ENCODE results near the gene XYLB. TPM values are rescaled to one million over a fixed set of nuclear protein-coding genes. Genes with fewer than 3 reads are reported as not detected.

XYLB gene
- total RNA-seq, 1 experiment from 2014 or later: 6.6 TPM

DNA sequence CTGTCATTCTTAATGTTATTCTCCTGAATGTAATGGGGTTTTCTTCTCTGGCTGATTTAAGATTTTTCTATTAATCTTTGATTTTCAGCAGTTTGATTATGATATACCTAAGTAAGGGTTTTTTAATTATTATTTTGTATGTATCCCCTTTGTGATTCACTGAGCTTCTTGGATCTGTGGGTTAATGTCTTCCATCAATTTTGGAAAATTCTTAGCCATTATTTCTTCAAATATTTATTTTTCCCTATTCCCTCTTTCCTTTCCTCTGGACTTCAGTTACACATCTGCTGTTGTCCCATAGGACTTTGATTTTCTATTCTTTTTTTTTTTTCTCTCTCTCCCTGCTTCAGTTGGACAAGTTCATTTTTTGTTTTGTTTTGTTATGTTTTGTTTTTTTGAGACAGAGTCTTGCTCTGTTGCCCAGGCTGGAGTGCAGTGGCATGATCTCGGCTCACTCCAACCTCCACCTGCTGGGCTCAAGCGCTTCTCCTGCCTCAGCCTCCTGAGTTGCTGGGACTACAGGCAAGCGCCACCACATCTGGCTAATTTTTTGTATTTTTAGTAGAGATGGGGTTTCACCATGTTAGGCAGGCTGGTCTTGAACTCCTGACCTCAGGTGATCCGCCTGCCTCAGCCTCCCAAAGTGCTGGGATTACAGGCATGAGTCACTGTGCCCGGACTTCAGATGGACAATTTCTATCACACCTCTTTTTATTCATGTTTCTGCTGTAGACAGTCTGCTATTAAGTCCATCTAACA lies 40.6 kb downstream of the XYLB start:
- in situ Hi-C loops (cut with HindIII; ENCODE audit: low pct_unique_long_range_greater_than_20kb, low sequenced_read_pairs) (no loop called here), intact Hi-C loops (cut with micrococcal nuclease; ENCODE audit: unreplicated experiment) (no loop called here)
- no TSS peak for BruUV-seq (replicated peaks)
- no peaks in the 10 kb centered on the region for H3K4me1 ChIP-seq (ENCODE audit: control insufficient read depth, insufficient read depth, low read length)
- H3K9me3 ChIP-seq (ENCODE audit: control insufficient read depth, insufficient read depth, low read depth, low read length): peaks cover 8% of the 10 kb centered on the region
- H3K4me3 ChIP-seq (ENCODE audit: low read depth in 2 of 2, low read length in 2 of 2): no peak overlapping the region
- H3K27ac ChIP-seq (ENCODE audit: low read length): no peak overlapping the region
- ChIA-PET CTCF (no interaction called here), POLR2A (no interaction called here)
- H3K27me3 ChIP-seq (ENCODE audit: control insufficient read depth, insufficient read depth, low read length): no peaks in the 10 kb centered on the region
- no peak for ATAC-seq
- TF ChIP-seq, protein P1, sequence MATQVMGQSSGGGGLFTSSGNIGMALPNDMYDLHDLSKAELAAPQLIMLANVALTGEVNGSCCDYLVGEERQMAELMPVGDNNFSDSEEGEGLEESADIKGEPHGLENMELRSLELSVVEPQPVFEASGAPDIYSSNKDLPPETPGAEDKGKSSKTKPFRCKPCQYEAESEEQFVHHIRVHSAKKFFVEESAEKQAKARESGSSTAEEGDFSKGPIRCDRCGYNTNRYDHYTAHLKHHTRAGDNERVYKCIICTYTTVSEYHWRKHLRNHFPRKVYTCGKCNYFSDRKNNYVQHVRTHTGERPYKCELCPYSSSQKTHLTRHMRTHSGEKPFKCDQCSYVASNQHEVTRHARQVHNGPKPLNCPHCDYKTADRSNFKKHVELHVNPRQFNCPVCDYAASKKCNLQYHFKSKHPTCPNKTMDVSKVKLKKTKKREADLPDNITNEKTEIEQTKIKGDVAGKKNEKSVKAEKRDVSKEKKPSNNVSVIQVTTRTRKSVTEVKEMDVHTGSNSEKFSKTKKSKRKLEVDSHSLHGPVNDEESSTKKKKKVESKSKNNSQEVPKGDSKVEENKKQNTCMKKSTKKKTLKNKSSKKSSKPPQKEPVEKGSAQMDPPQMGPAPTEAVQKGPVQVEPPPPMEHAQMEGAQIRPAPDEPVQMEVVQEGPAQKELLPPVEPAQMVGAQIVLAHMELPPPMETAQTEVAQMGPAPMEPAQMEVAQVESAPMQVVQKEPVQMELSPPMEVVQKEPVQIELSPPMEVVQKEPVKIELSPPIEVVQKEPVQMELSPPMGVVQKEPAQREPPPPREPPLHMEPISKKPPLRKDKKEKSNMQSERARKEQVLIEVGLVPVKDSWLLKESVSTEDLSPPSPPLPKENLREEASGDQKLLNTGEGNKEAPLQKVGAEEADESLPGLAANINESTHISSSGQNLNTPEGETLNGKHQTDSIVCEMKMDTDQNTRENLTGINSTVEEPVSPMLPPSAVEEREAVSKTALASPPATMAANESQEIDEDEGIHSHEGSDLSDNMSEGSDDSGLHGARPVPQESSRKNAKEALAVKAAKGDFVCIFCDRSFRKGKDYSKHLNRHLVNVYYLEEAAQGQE (IDR thresholded peaks at IDR 0.05; ENCODE audit: insufficient read depth in 1 of 2, low read depth in 2 of 2, low read length in 1 of 2): no peak
- TF ChIP-seq TCF7L2 (IDR thresholded peaks at IDR 0.05; ENCODE audit: low read depth, low read length) (no peak), POLR2AphosphoS5 (IDR thresholded peaks at IDR 0.05; ENCODE audit: low read depth, low read length) (no peak), SIN3A (IDR thresholded peaks at IDR 0.05; ENCODE audit: borderline replicate concordance, insufficient read depth, low read depth, low read length) (no peak)
- TF ChIP-seq, protein P2, sequence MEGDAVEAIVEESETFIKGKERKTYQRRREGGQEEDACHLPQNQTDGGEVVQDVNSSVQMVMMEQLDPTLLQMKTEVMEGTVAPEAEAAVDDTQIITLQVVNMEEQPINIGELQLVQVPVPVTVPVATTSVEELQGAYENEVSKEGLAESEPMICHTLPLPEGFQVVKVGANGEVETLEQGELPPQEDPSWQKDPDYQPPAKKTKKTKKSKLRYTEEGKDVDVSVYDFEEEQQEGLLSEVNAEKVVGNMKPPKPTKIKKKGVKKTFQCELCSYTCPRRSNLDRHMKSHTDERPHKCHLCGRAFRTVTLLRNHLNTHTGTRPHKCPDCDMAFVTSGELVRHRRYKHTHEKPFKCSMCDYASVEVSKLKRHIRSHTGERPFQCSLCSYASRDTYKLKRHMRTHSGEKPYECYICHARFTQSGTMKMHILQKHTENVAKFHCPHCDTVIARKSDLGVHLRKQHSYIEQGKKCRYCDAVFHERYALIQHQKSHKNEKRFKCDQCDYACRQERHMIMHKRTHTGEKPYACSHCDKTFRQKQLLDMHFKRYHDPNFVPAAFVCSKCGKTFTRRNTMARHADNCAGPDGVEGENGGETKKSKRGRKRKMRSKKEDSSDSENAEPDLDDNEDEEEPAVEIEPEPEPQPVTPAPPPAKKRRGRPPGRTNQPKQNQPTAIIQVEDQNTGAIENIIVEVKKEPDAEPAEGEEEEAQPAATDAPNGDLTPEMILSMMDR (IDR thresholded peaks at IDR 0.05): no peak
- no peak for DNase-seq (ENCODE audit: low read depth, low spot score)
- no peaks in the 10 kb centered on the region for H3K36me3 ChIP-seq (ENCODE audit: control insufficient read depth, insufficient read depth, low read length)

DNA sequence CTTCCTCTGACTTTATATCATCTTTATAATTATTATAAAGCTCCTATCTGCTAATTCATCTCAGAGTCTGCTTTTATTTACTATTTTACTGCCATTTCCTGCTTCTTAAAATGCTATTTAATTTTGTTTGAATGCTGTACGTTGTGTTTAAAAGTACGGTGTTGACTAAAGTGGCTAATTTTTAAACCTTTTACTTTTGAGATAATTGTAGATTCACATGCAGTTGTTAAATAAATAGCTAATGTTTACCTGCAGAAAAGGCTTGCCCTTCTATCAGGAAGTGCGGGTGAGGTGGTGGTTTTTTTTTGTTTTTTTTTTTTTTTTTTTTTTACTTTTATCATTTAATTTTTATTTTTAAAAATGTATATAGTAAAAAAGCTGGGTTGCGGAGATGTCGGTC lies 41.3 kb downstream of the XYLB start:
- ChIA-PET POLR2A (no interaction called here), CTCF (no interaction called here)
- ATAC-seq (no peak), DNase-seq (ENCODE audit: low read depth, low spot score) (no peak)
- no peaks in the 10 kb centered on the region for H3K27me3 ChIP-seq (ENCODE audit: control insufficient read depth, insufficient read depth, low read length)
- in situ Hi-C loops (cut with HindIII; ENCODE audit: low pct_unique_long_range_greater_than_20kb, low sequenced_read_pairs) (no loop called here), intact Hi-C loops (cut with micrococcal nuclease; ENCODE audit: unreplicated experiment) (no loop called here)
- no peak overlapping the region for H3K4me3 ChIP-seq (ENCODE audit: low read depth in 2 of 2, low read length in 2 of 2)
- H3K9me3 ChIP-seq (ENCODE audit: control insufficient read depth, insufficient read depth, low read depth, low read length): peaks cover 8% of the 10 kb centered on the region
- BruUV-seq (replicated peaks): no TSS peak
- TF ChIP-seq POLR2AphosphoS5 (IDR thresholded peaks at IDR 0.05; ENCODE audit: low read depth, low read length): no peak
- no peak for TF ChIP-seq SIN3A (IDR thresholded peaks at IDR 0.05; ENCODE audit: borderline replicate concordance, insufficient read depth, low read depth, low read length)
- TF ChIP-seq, protein P2 (IDR thresholded peaks at IDR 0.05): no peak
- TF ChIP-seq, protein P1 (IDR thresholded peaks at IDR 0.05; ENCODE audit: insufficient read depth in 1 of 2, low read depth in 2 of 2, low read length in 1 of 2): no peak
- no peak for TF ChIP-seq TCF7L2 (IDR thresholded peaks at IDR 0.05; ENCODE audit: low read depth, low read length)
- H3K4me1 ChIP-seq (ENCODE audit: control insufficient read depth, insufficient read depth, low read length): no peaks in the 10 kb centered on the region
- no peaks in the 10 kb centered on the region for H3K36me3 ChIP-seq (ENCODE audit: control insufficient read depth, insufficient read depth, low read length)
- no peak overlapping the region for H3K27ac ChIP-seq (ENCODE audit: low read length)

All from Panc1 (cell line).